ENCODE results near the gene ABCB8. TPM values are rescaled to one million over a fixed set of nuclear protein-coding genes. Genes with fewer than 3 reads are reported as not detected.

The ABCB8 gene
- total and polyA plus RNA-seq, 9 of the 15 experiments (the other 6 are each of a cell fraction or from before 2014, with no cell fraction given), result 7.6 to 106 (median 36.3) TPM

- TF ChIP-seq HDAC1 (IDR thresholded peaks at IDR 0.05), result peak in 1 of 2 experiments; percentile 91; a peak in 2 of 4 replicates
- TF ChIP-seq, protein P1, sequence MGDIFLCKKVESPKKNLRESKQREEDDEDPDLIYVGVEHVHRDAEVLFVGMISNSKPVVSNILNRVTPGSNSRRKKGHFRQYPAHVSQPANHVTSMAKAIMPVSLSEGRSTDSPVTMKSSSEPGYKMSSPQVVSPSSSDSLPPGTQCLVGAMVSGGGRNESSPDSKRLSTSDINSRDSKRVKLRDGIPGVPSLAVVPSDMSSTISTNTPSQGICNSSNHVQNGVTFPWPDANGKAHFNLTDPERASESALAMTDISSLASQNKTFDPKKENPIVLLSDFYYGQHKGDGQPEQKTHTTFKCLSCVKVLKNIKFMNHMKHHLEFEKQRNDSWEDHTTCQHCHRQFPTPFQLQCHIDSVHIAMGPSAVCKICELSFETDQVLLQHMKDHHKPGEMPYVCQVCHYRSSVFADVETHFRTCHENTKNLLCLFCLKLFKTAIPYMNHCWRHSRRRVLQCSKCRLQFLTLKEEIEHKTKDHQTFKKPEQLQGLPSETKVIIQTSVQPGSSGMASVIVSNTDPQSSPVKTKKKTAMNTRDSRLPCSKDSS (IDR thresholded peaks at IDR 0.05; ENCODE audit: low read depth, partially characterized antibody), result no peak
- TF ChIP-seq TCF7L2 (IDR thresholded peaks at IDR 0.05; ENCODE audit: low read depth, low read length), result no peak
- no peak for TF ChIP-seq ZSCAN29 (IDR thresholded peaks at IDR 0.05)
- peak in 1 of 2 experiments; percentile 54; a peak in 1 of 4 replicates for TF ChIP-seq RCOR1 (IDR thresholded peaks at IDR 0.05; ENCODE audit: borderline replicate concordance in 1 of 2, low read depth in 2 of 2, low read length in 2 of 2)
- TF ChIP-seq, protein P2, sequence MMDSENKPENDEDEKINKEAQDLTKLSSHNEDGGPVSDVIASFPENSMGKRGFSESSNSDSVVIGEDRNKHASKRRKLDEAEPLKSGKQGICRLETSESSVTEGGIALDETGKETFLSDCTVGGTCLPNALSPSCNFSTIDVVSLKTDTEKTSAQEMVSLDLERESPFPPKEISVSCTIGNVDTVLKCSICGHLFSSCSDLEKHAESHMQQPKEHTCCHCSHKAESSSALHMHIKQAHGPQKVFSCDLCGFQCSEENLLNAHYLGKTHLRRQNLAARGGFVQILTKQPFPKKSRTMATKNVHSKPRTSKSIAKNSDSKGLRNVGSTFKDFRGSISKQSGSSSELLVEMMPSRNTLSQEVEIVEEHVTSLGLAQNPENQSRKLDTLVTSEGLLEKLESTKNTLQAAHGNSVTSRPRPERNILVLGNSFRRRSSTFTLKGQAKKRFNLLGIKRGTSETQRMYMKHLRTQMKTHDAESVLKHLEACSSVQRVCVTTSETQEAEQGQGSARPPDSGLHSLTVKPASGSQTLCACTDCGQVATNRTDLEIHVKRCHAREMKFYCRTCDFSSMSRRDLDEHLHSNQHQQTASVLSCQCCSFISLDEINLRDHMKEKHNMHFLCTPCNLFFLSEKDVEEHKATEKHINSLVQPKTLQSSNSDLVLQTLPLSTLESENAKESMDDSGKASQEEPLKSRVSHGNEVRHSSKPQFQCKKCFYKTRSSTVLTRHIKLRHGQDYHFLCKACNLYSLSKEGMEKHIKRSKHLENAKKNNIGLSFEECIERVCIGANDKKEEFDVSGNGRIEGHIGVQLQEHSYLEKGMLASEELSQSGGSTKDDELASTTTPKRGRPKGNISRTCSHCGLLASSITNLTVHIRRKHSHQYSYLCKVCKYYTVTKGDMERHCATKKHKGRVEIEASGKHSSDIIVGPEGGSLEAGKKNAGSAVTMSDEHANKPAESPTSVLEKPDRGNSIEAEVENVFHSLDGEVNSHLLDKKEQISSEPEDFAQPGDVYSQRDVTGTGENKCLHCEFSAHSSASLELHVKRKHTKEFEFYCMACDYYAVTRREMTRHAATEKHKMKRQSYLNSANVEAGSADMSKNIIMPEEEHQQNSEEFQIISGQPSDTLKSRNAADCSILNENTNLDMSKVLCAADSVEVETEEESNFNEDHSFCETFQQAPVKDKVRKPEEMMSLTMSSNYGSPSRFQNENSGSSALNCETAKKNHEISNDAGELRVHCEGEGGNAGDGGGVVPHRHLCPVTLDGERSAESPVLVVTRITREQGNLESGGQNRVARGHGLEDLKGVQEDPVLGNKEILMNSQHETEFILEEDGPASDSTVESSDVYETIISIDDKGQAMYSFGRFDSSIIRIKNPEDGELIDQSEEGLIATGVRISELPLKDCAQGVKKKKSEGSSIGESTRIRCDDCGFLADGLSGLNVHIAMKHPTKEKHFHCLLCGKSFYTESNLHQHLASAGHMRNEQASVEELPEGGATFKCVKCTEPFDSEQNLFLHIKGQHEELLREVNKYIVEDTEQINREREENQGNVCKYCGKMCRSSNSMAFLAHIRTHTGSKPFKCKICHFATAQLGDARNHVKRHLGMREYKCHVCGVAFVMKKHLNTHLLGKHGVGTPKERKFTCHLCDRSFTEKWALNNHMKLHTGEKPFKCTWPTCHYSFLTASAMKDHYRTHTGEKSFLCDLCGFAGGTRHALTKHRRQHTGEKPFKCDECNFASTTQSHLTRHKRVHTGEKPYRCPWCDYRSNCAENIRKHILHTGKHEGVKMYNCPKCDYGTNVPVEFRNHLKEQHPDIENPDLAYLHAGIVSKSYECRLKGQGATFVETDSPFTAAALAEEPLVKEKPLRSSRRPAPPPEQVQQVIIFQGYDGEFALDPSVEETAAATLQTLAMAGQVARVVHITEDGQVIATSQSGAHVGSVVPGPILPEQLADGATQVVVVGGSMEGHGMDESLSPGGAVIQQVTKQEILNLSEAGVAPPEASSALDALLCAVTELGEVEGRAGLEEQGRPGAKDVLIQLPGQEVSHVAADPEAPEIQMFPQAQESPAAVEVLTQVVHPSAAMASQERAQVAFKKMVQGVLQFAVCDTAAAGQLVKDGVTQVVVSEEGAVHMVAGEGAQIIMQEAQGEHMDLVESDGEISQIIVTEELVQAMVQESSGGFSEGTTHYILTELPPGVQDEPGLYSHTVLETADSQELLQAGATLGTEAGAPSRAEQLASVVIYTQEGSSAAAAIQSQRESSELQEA (IDR thresholded peaks at IDR 0.05; ENCODE audit: low read depth), result 0 out of 2 replicates have a peak, but pooled peaks have one; percentile 11
- TF ChIP-seq RBM14 (IDR thresholded peaks at IDR 0.05; ENCODE audit: borderline replicate concordance, insufficient read depth, low read depth, low read length), result no peak
- TF ChIP-seq, protein P3, sequence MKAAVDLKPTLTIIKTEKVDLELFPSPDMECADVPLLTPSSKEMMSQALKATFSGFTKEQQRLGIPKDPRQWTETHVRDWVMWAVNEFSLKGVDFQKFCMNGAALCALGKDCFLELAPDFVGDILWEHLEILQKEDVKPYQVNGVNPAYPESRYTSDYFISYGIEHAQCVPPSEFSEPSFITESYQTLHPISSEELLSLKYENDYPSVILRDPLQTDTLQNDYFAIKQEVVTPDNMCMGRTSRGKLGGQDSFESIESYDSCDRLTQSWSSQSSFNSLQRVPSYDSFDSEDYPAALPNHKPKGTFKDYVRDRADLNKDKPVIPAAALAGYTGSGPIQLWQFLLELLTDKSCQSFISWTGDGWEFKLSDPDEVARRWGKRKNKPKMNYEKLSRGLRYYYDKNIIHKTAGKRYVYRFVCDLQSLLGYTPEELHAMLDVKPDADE (conservative IDR thresholded peaks at IDR 0.05; ENCODE audit: control insufficient read depth, low read depth, low read length), result peak; percentile 90
- TF ChIP-seq CBX1 (IDR thresholded peaks at IDR 0.05; ENCODE audit: low read depth), result peak; percentile 77
- TF ChIP-seq LCOR (CRISPR knock-in tag; IDR thresholded peaks at IDR 0.05), result peak; percentile 52; the same call in 1 of the 2 replicates
- peak; percentile 95 for TF ChIP-seq HLTF (IDR thresholded peaks at IDR 0.05)
These were observed 10.3 kb upstream of the ABCB8 start (continued) for GRCh38 chr7:151017953-151018420.

Data from K562 (cell line).